A673 (cell line): ENCODE measurements around the gene PTF1A. TPM values are rescaled to one million over a fixed set of nuclear protein-coding genes. Genes with fewer than 3 reads are reported as not detected.
A peak's percentile ranks its signal among the peaks of the same experiment; 100 is the strongest.

Experiments
- BruUV-seq: library from RNA; stranded (reverse); fragments of 400-500 nt; replicated peaks from 2 replicates; lab custom pipeline; 2021; lab: Mats Ljungman, UMichigan
- CTCF ChIA-PET: fragments of 300-600 bp; sonication (Branson Sonifier 250); formaldehyde crosslinking; loops from one replicate; lab custom pipeline; 2022; ENCODE audit warnings: antibody characterized with exemption; lab: Charles Lee
- POLR2A ChIA-PET: fragments of 300-600 bp; sonication (Branson Sonifier 250); formaldehyde crosslinking; loops from one replicate; lab custom pipeline; 2022; ENCODE audit warnings: antibody characterized with exemption; ENCODE audit not compliant: low non-redundant PET; lab: Charles Lee
- DNase-seq: peaks from one replicate; pipeline ENCODE4 v3.0.0-alpha.2; 2015; ENCODE audit warnings: low spot score
- H3K27ac ChIP-seq: fragments of 200-600 bp; sonication (generic); 2 replicates; pipeline ENCODE4 v1.5.1; 2016; ENCODE audit warnings: mixed run types, low read depth, mild to moderate bottlenecking, mixed read lengths, antibody characterized with exemption, low read length; ENCODE audit not compliant: poor library complexity, severe bottlenecking
- H3K27me3 ChIP-seq: fragments of 200-600 bp; sonication (generic); replicated peaks from 2 replicates; pipeline ENCODE4 v1.6.1; 2017; ENCODE audit warnings: mixed run types, low read depth, mild to moderate bottlenecking, mixed read lengths, antibody characterized with exemption, low read length; ENCODE audit not compliant: insufficient read depth, poor library complexity
- H3K36me3 ChIP-seq: fragments of 200-600 bp; sonication (generic); 2 replicates; pipeline ENCODE4 v1.6.1; 2016; ENCODE audit warnings: mixed run types, mild to moderate bottlenecking, mixed read lengths, antibody characterized with exemption, low read length; ENCODE audit not compliant: insufficient read depth, poor library complexity, severe bottlenecking
- H3K4me1 ChIP-seq: fragments of 200-600 bp; sonication (generic); 2 replicates; pipeline ENCODE4 v1.6.1; 2017; ENCODE audit warnings: mixed run types, mild to moderate bottlenecking, mixed read lengths, antibody characterized with exemption, low read length; ENCODE audit not compliant: insufficient read depth, poor library complexity, severe bottlenecking
- H3K4me3 ChIP-seq: fragments of 200-600 bp; sonication (generic); 2 replicates; pipeline ENCODE4 v1.5.1; 2016; ENCODE audit warnings: low read depth, mixed run types, mild to moderate bottlenecking, mixed read lengths, low read length; ENCODE audit not compliant: poor library complexity, severe bottlenecking
- H3K9me3 ChIP-seq: fragments of 200-600 bp; sonication (generic); 2 replicates; pipeline ENCODE4 v1.6.1; 2016; ENCODE audit warnings: mixed run types, low read depth, mild to moderate bottlenecking, mixed read lengths, antibody characterized with exemption, low read length; ENCODE audit not compliant: poor library complexity, severe bottlenecking
- EZH2 ChIP-seq: fragments of 200-600 bp; sonication (generic); IDR thresholded peaks from 2 replicates; pipeline ENCODE4 v1.6.1; 2017; ENCODE audit warnings: borderline replicate concordance, low read depth, mild to moderate bottlenecking, mixed read lengths, antibody characterized with exemption, low read length; ENCODE audit not compliant: poor library complexity, severe bottlenecking
- intact Hi-C: fragments of 100-400 bp; cut with micrococcal nuclease; formaldehyde crosslinking; loops from one replicate; pipeline ENCODE4 v1.10.0; 2022; ENCODE audit not compliant: unreplicated experiment
- total RNA-seq: library from RNA; stranded (reverse); gene quantifications from 2 replicates; pipeline ENCODE4 v1.2.3, GENCODE V29; 2021
- TF ChIP-seq, protein P1 (sequence below): fragments of 300-800, 200-600 bp; sonication (generic); conservative IDR thresholded peaks from 2 replicates; pipeline ENCODE4 v1.5.1; 2017; ENCODE audit warnings: low read depth, mild to moderate bottlenecking, antibody characterized with exemption, low read length, moderate library complexity, mixed read lengths

The PTF1A gene
- total RNA-seq, 1 experiment from 2014 or later = not detected

DNA sequence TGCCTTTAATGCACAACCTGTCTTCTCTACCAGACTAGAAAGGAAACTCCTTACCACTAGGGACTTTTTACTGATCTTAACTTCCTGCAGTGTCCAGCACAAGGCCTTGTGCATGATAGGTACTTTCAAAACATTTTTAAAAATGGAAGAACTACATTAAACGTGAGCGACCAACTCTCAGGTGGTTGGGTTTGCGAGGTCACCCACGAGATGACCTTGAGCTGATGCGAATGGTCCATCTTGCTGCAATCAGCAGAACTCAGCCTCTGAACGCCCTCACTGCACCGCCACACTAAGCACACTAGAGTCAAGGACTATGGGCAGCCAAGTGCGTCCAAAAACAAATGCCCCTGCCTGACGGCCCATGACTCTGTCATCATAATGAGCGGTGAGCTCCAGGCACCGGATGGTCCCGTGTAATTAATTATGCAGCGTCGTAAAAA is 34.9 kb upstream of the PTF1A start:
- no TSS peak for BruUV-seq
- CTCF ChIA-PET = interaction anchor here (2.0 kb wide), 1 partner anchor 137 kb away, joined by 26 read pairs; no protein-coding TSS in a partner anchor
- H3K4me3 ChIP-seq = no peak overlapping the region
- POLR2A ChIA-PET = no interaction called here
- no peaks in the 10 kb centered on the region for H3K9me3 ChIP-seq
- H3K27me3 ChIP-seq = no peaks in the 10 kb centered on the region
- H3K36me3 ChIP-seq = no peaks in the 10 kb centered on the region
- TF ChIP-seq, protein P1, sequence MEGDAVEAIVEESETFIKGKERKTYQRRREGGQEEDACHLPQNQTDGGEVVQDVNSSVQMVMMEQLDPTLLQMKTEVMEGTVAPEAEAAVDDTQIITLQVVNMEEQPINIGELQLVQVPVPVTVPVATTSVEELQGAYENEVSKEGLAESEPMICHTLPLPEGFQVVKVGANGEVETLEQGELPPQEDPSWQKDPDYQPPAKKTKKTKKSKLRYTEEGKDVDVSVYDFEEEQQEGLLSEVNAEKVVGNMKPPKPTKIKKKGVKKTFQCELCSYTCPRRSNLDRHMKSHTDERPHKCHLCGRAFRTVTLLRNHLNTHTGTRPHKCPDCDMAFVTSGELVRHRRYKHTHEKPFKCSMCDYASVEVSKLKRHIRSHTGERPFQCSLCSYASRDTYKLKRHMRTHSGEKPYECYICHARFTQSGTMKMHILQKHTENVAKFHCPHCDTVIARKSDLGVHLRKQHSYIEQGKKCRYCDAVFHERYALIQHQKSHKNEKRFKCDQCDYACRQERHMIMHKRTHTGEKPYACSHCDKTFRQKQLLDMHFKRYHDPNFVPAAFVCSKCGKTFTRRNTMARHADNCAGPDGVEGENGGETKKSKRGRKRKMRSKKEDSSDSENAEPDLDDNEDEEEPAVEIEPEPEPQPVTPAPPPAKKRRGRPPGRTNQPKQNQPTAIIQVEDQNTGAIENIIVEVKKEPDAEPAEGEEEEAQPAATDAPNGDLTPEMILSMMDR = no peak
- no peak for TF ChIP-seq EZH2
- intact Hi-C loops = loop anchor here (5.0 to 10.0 kb wide), 2 partner anchors 1198 to 1400 kb away; no protein-coding TSS in a partner anchor
- DNase-seq = no peak
- peaks cover 9% of the 10 kb centered on the region for H3K4me1 ChIP-seq
- H3K27ac ChIP-seq = no peak overlapping the region

DNA sequence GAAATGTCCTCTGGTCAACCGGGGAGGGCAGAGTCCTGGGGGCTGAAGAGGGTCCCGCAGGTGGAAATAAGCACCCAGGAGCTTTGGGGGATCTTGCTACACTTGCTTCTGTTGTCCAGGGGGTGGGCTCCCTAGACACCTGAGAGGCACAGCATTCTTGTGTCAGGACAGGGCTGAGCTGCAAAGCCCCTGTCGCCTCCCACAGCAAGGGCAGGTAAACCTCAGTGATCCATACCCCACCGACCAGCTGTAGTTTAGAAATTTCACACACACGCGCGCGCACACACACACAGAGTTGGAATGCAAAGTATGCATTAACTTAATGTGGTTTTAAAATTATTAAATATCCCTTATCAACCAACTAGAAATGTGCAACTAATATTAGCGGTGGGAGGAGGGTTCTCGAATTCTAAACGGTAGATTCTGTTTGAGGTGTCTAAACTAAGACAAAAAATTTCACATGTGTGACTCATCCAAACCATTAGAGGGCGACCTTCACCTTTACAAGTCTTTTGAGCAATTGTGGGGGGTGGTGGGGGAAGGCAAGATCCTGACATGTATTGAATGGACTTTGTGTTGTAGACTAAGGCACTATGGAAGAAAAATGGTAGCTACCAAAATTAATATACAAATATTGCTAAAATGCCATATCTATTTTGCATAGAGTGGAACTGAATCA is 34.3 kb upstream of the PTF1A start:
- POLR2A ChIA-PET = no interaction called here
- no TSS peak for BruUV-seq
- peaks cover 9% of the 10 kb centered on the region for H3K4me1 ChIP-seq
- CTCF ChIA-PET = interaction anchor here (0.5 to 2.0 kb wide), 9 partner anchors 18 to 1399 kb away, joined by 3 to 26 read pairs (median 4); no protein-coding TSS in a partner anchor
- no peaks in the 10 kb centered on the region for H3K9me3 ChIP-seq
- no peaks in the 10 kb centered on the region for H3K36me3 ChIP-seq
- TF ChIP-seq EZH2 = no peak
- TF ChIP-seq, protein P1 = no peak
- intact Hi-C loops = loop anchor here (1.0 to 10.0 kb wide), 5 partner anchors 135 to 1399 kb away; no protein-coding TSS in a partner anchor
- peak overlapping the region; percentile 23 for H3K4me3 ChIP-seq
- H3K27ac ChIP-seq = no peak overlapping the region
- peak; percentile 83 for DNase-seq
- H3K27me3 ChIP-seq = no peaks in the 10 kb centered on the region

DNA sequence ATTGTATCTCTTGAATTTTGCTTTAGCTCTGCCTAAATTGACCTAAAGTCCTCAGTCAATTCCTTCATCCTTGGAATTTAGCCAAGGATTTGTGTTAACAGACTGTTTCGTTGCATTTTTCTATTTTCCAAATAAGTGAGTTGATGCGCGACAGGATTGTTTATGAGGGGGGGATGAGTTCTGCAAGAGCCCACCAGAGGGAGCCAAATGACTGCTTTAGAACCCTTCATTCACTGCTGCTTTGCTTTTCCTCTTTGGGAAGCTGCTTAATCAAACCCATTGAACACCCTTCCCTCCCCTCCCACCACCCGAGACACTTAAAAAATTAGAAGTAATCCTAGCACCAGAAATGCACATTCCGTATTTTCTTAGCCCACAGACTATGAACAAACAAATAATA is 33.7 kb upstream of the PTF1A start:
- CTCF ChIA-PET = interaction anchor here (0.5 to 2.0 kb wide), 10 partner anchors 32 to 1399 kb away, joined by 3 to 26 read pairs (median 4); no protein-coding TSS in a partner anchor
- Histone ChIP-seq H3K9me3 (no peaks in the 10 kb centered on the region), H3K4me3 (peak overlapping the region; percentile 23), H3K36me3 (no peaks in the 10 kb centered on the region), H3K4me1 (peaks cover 9% of the 10 kb centered on the region), H3K27me3 (no peaks in the 10 kb centered on the region), H3K27ac (no peak overlapping the region)
- DNase-seq = peak; percentile 80
- intact Hi-C loops = loop anchor here (1.0 to 10.0 kb wide), 5 partner anchors 135 to 1399 kb away; no protein-coding TSS in a partner anchor
- TF ChIP-seq EZH2 = no peak
- TF ChIP-seq, protein P1 = peak; percentile 75
- no TSS peak for BruUV-seq
- POLR2A ChIA-PET = interaction anchor here (0.6 kb wide), 1 partner anchor 1223 kb away, joined by 3 read pairs; no protein-coding TSS in a partner anchor
